Activated T-cell treated with anti-CD3 and anti-CD28 coated beads, Interleukin-2, amount 50 U/mL, for 48 hours (primary cell): ENCODE results near the gene ATP2C2.
"Not testable (repeated sequence)": the region's sequence is repeated elsewhere in the genome, so short reads cannot be mapped to it uniquely, and the experiment has no call there.

Source experiments
- DNase-seq, 2 experiments: peaks; one replicate each; pipeline ENCODE4 v3.0.0-alpha.2; 2020

ATP2C2 gene

GRCh38 chr16:84421938-84422220 is 53.5 kb downstream of the ATP2C2 start:
- DNase-seq = no peak

- peak; percentile 20 to 23 for DNase-seq
Observed at GRCh38 chr16:84423416-84423837, 55.1 kb downstream of the ATP2C2 start.

GRCh38 chr16:84425696-84426095 is 57.4 kb downstream of the ATP2C2 start:
- DNase-seq = no peak

- DNase-seq = no peak
Observed at GRCh38 chr16:84426804-84427203, 58.5 kb downstream of the ATP2C2 start.

GRCh38 chr16:84427553-84427952 is 59.2 kb downstream of the ATP2C2 start:
- no peak for DNase-seq

- DNase-seq = no peak
Observed at GRCh38 chr16:84430860-84431259, 62.5 kb downstream of the ATP2C2 start.

GRCh38 chr16:84434800-84435199 is 66.5 kb downstream of the ATP2C2 start:
- DNase-seq = no peak

- DNase-seq = no peak
Observed at GRCh38 chr16:84436196-84436595, 67.9 kb downstream of the ATP2C2 start.

GRCh38 chr16:84438971-84439696 is 70.8 kb downstream of the ATP2C2 start:
- DNase-seq = no peak

- DNase-seq = no peak
Observed at GRCh38 chr16:84442416-84443145, 74.2 kb downstream of the ATP2C2 start.

GRCh38 chr16:84443166-84443802 is 74.9 kb downstream of the ATP2C2 start:
- DNase-seq = no peak

GRCh38 chr16:84444476-84444875 is 76.1 kb downstream of the ATP2C2 start:
- no peak for DNase-seq

GRCh38 chr16:84446084-84446483 is 77.7 kb downstream of the ATP2C2 start:
- DNase-seq = no peak

GRCh38 chr16:84446596-84447392 is 78.5 kb downstream of the ATP2C2 start:
- no peak for DNase-seq

- DNase-seq = no peak
Observed at GRCh38 chr16:84448444-84448843, 80.1 kb downstream of the ATP2C2 start.

GRCh38 chr16:84449156-84450140 is 81.1 kb downstream of the ATP2C2 start:
- no peak for DNase-seq

GRCh38 chr16:84450176-84450865 is 82.0 kb downstream of the ATP2C2 start:
- no peak for DNase-seq

- not testable (repeated sequence) for DNase-seq
Observed at GRCh38 chr16:84451010-84451676, 82.8 kb downstream of the ATP2C2 start.

- DNase-seq = no peak
Observed at GRCh38 chr16:84451781-84452180, 83.4 kb downstream of the ATP2C2 start.

- no peak for DNase-seq
Observed at GRCh38 chr16:84453061-84453752, 84.9 kb downstream of the ATP2C2 start.
